Coronary artery (tissue), 2 donors: Measurements from ENCODE around the gene ORC4.

Experiments used
- DNase-seq: peaks from one replicate; pipeline ENCODE4 v3.0.0-alpha.2; 2017; ENCODE audit warnings: low spot score
- H3K27ac ChIP-seq, 2 donors: fragments of 200-600 bp; sonication (generic); one replicate each; pipeline ENCODE4 v1.5.1; 2016 to 2019
- H3K4me3 ChIP-seq: fragments of 200-600 bp; sonication (generic); 2 replicates; pipeline ENCODE4 v1.5.1; 2016; ENCODE audit warnings: mild to moderate bottlenecking, moderate library complexity
- TF ChIP-seq, protein P1 (sequence below): fragments of 200-600 bp; sonication (generic); IDR thresholded peaks from one replicate; pipeline ENCODE4 v1.5.1; 2019; ENCODE audit warnings: antibody characterized with exemption

The ORC4 gene

DNA sequence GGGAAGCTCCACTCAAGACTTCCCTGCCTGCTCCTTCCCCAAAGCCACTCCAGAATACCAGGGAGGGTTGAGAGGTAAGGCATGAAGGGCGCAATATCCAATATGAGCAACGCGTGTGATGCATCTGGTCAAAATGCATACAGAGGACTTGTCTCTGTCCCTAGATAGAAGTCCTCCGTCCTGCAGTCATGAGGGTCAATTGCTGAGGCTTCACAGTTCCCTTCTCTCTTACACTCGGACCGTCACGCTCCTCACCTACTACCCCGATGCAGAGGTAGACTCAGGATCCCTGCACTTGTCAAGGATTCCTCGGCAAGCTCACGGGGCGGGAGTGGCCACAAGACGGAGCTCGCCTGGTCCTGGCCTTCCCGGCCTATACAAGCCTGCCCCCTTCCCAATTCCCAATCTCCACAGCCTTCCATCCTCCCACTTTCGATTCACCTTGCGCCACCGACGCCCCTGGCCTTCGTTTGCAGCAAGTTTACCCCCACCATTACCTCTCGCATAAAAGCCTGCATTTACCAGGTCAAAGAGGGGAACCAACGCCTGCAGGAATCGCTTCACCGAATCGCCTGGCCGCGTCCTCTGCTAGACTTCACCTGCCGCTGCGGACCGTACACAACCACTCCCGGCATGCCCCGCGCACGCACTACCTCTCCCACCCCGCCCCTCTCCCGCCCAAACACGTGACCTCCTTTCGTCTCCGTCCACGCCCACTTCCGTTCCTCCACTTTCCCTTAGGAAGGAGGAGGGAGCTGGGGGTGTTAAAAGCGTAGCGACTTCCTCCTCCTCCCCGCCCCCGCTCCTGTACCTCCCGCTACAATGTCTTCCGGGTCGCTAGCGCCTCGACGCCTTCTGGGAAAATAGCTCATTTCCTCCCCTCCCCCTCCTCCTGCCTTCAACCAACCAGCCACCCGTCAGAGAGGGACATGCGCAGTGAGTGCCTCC is at the start of gene ORC4:
TSS of gene ORC4 (minus strand) at position 627 of the 948 bp plus-strand sequence. CDS start 44,779 bp downstream, outside the sequence.
- peak; percentile 98 for DNase-seq
- TF ChIP-seq, protein P1, sequence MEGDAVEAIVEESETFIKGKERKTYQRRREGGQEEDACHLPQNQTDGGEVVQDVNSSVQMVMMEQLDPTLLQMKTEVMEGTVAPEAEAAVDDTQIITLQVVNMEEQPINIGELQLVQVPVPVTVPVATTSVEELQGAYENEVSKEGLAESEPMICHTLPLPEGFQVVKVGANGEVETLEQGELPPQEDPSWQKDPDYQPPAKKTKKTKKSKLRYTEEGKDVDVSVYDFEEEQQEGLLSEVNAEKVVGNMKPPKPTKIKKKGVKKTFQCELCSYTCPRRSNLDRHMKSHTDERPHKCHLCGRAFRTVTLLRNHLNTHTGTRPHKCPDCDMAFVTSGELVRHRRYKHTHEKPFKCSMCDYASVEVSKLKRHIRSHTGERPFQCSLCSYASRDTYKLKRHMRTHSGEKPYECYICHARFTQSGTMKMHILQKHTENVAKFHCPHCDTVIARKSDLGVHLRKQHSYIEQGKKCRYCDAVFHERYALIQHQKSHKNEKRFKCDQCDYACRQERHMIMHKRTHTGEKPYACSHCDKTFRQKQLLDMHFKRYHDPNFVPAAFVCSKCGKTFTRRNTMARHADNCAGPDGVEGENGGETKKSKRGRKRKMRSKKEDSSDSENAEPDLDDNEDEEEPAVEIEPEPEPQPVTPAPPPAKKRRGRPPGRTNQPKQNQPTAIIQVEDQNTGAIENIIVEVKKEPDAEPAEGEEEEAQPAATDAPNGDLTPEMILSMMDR: no peak
- H3K4me3 ChIP-seq: peak within 1 kb of the TSS; percentile 99
- H3K27ac ChIP-seq: peak within 1 kb of the TSS; percentile 89 to 98

DNA sequence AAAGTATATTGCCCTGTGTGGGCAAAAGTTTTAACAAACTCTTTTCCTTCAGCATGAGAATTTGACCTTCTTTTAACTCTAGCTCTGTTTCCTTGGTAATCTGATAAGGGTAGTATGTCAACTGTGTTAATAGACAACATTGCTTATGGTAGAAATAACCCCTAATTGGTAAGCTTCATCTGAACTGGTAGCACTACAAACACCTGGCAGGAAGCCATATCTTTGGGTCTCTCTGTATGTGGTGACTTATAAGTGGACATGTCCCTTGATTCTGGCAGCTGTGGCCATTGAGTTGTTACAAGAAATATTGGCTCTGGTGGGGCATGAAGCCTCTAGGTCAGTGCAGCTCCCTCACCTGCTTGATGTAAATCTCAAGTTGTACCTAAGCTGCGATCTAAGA is 47.3 kb upstream of the ORC4 start:
- DNase-seq: no peak
- TF ChIP-seq, protein P1: no peak
- Histone ChIP-seq H3K27ac (no peak overlapping the region), H3K4me3 (no peak overlapping the region)

DNA sequence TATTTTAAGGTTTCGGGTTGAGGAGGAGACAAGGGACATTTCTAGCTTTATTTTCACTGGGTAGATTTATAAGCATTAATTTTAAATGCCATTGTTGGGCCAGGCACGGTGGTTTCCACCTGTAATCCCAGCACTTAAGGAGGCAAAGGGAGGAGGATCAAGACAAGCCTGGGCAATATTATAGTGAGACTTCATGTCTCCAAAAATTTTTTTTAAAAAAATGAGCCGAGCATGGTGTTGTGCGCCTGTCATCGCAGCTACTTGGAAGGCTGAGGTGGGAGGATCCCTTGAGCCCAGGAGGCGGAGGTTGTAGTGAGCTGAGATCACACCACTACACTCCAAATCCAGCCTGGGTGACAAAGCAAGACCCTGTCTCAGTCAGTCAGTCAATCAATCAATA is 45.4 kb upstream of the ORC4 start:
- Histone ChIP-seq H3K4me3 (no peak overlapping the region), H3K27ac (no peak overlapping the region)
- TF ChIP-seq, protein P1: no peak
- no peak for DNase-seq

DNA sequence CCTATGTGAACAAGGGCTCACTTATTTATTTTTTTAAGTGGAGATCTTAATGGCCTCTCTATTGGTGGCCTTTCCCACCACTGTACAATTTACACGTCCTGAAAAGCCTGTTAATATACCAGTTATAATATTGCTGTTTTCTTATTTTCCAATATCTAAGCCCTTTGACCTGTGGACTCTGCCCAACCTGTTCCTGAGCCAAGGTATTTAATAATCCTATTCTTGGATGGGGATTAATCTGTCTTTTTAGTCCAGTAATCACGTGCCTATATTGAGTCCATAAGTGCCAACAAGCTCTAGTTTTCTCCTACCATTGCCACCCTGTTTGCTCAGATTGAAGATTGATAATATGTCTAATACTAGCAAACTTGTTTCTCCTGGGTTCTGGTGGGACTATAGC is 43.1 kb upstream of the ORC4 start:
- H3K4me3 ChIP-seq: no peak overlapping the region
- TF ChIP-seq, protein P1: no peak
- H3K27ac ChIP-seq: no peak overlapping the region
- DNase-seq: no peak

DNA sequence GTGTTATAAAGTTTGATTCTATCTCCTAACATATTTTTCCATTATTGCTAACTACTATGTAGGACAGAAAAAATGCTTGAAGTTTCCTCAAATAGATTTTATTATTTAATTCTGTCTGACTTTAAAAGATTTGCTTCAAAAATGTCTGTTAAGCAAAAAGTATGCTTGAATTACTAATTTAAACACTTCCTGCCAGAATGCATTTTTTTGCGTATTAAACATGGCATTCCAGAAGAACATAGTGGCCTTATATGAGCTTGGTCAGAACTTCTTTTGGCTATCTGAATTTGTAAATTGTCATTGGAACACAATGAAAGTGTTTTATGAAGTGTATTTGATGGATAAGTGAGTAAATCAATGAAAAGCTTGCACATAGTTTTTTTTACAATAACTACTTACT is 38.1 kb upstream of the ORC4 start:
- TF ChIP-seq, protein P1: no peak

DNA sequence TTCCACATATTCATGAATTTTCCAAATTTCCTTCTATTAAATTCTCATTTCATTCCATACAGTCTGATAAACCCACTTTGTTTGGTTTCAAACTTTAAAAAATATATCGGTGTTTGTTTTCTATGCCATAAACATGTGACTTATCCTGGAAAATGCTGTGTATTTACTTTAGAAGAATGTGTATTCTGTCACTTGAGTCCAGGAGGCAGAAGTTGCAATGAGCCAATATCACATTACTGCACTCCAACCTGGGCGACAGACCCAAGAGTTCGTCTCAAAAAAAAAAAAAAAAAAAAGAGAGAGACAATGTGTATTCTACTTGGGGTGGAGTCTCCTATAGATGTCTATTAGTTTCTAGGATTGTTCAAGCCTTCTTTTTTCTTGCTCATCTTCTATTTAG is 32.1 kb upstream of the ORC4 start:
- H3K4me3 ChIP-seq: no peak overlapping the region

More for the DNA sequence above, 38.1 kb upstream of the ORC4 start:
- Histone ChIP-seq H3K27ac (no peak overlapping the region), H3K4me3 (no peak overlapping the region)
- DNase-seq: no peak

More for the DNA sequence above, 32.1 kb upstream of the ORC4 start:
- TF ChIP-seq, protein P1: no peak
- no peak overlapping the region for H3K27ac ChIP-seq
- no peak for DNase-seq
